OCI-LY7 (cell line): ENCODE data around the gene TMED1. TPM values are rescaled to one million over a fixed set of nuclear protein-coding genes. Genes with fewer than 3 reads are reported as not detected.

Experiments
- Bru-seq: library from RNA; stranded (reverse); fragments of 400-500 nt; gene quantifications from one replicate; lab custom pipeline; 2021; lab: Mats Ljungman, UMichigan
- BruChase-seq, 2 experiments: library from RNA; stranded (reverse); fragments of 400-500 nt; gene quantifications; one replicate each; lab custom pipeline; 2021; lab: Mats Ljungman, UMichigan
- BruUV-seq: library from RNA; stranded (reverse); fragments of 400-500 nt; replicated peaks from 2 replicates; lab custom pipeline; 2021; lab: Mats Ljungman, UMichigan
- CTCF ChIA-PET: fragments of 300-600 bp; sonication (Branson Sonifier 250); formaldehyde crosslinking; loops from one replicate; lab custom pipeline; 2022; ENCODE audit warnings: antibody characterized with exemption; ENCODE audit not compliant: unreplicated experiment; lab: Charles Lee
- POLR2A ChIA-PET: fragments of 300-600 bp; sonication (Branson Sonifier 250); formaldehyde crosslinking; loops from one replicate; lab custom pipeline; 2022; ENCODE audit warnings: antibody characterized with exemption; lab: Charles Lee
- DNase-seq: peaks from one replicate; pipeline ENCODE4 v3.0.0-alpha.2; 2015; ENCODE audit warnings: low spot score
- H2AFZ ChIP-seq: fragments of 200-600 bp; sonication (generic), shearing (Covaris generic); 2 replicates; pipeline ENCODE4 v1.6.1; 2014; ENCODE audit warnings: mild to moderate bottlenecking, antibody characterized with exemption, low read length, moderate library complexity
- H3K27ac ChIP-seq: fragments of 200-600 bp; sonication (generic); 2 replicates; pipeline ENCODE4 v1.5.1; 2014; ENCODE audit warnings: mixed run types, low read depth, mild to moderate bottlenecking, moderate library complexity, low read length, inconsistent platforms; ENCODE audit not compliant: poor library complexity, severe bottlenecking
- H3K36me3 ChIP-seq: fragments of 200-600 bp; sonication (generic); 2 replicates; pipeline ENCODE4 v1.6.1; 2014; ENCODE audit warnings: mild to moderate bottlenecking, antibody characterized with exemption, low read length, moderate library complexity, mixed read lengths; ENCODE audit not compliant: insufficient read depth
- H3K4me1 ChIP-seq: fragments of 200-600 bp; sonication (generic); 2 replicates; pipeline ENCODE4 v1.5.1; 2014; ENCODE audit warnings: mild to moderate bottlenecking, low read length; ENCODE audit not compliant: insufficient read depth, poor library complexity, severe bottlenecking
- H3K4me2 ChIP-seq: fragments of 200-600 bp; sonication (generic); 2 replicates; pipeline ENCODE4 v1.6.1; 2014; ENCODE audit warnings: mild to moderate bottlenecking, low read length
- H3K4me3 ChIP-seq: fragments of 200-600 bp; sonication (generic); 2 replicates; pipeline ENCODE4 v1.5.1; 2014; ENCODE audit warnings: mild to moderate bottlenecking, low read depth, low read length; ENCODE audit not compliant: poor library complexity, severe bottlenecking
- H3K79me2 ChIP-seq: fragments of 200-600 bp; sonication (generic); 2 replicates; pipeline ENCODE4 v1.6.1; 2016; ENCODE audit warnings: low read depth, mild to moderate bottlenecking, low read length, moderate library complexity, mixed read lengths; ENCODE audit not compliant: insufficient read depth
- H3K9me2 ChIP-seq: fragments of 200-600 bp; sonication (generic); 2 replicates; pipeline ENCODE4 v1.6.1; 2016; ENCODE audit warnings: mild to moderate bottlenecking, low read length, mixed read lengths; ENCODE audit not compliant: insufficient read depth
- H3K9me3 ChIP-seq: fragments of 200-600 bp; sonication (generic); 2 replicates; pipeline ENCODE4 v1.6.1; 2014; ENCODE audit warnings: mild to moderate bottlenecking, mixed run types, low read length, mixed read lengths
- H4K20me1 ChIP-seq: fragments of 200-600 bp; sonication (generic); 2 replicates; pipeline ENCODE4 v1.6.1; 2014; ENCODE audit warnings: mild to moderate bottlenecking, antibody characterized with exemption, low read length, moderate library complexity, mixed read lengths; ENCODE audit not compliant: insufficient read depth
- CTCF ChIP-seq: fragments of 200-600 bp; sonication (generic); conservative IDR thresholded peaks from 2 replicates; pipeline ENCODE4 v1.5.1; 2014; ENCODE audit warnings: mild to moderate bottlenecking, antibody characterized with exemption, low read length, moderate library complexity, mixed read lengths
- EZH2phosphoT487 ChIP-seq: fragments of 200-600 bp; sonication (generic); IDR thresholded peaks from 2 replicates; pipeline ENCODE4 v1.6.1; 2018; ENCODE audit warnings: low read depth, borderline replicate concordance, mild to moderate bottlenecking, mixed run types, antibody characterized with exemption, low read length, moderate library complexity, mixed read lengths
- intact Hi-C: fragments of 100-400 bp; cut with micrococcal nuclease; formaldehyde crosslinking; loops from one replicate; pipeline ENCODE4 v1.10.0; 2022; ENCODE audit not compliant: unreplicated experiment
- long read RNA-seq: library from polyadenylated mRNA; stranded (forward); transcript quantifications from one replicate; pipeline ENCODE4 v2.0.0, GENCODE V29; 2022
- total RNA-seq, 2 experiments: library from RNA; depleted of rRNA in 1 of 2; stranded (reverse); fragments of >200 nt in 1 of 2; shearing (Covaris generic) in 1 of 2; gene quantifications; 2 replicates each; pipeline ENCODE4 v1.2.3, GENCODE V29; 2014 to 2022

Gene TMED1
- total RNA-seq (2014; rRNA removed; shearing (Covaris generic)) (20.8 and 22.5 TPM in 2 replicates), total RNA-seq (2022) (13.2 and 13.7 TPM in 2 replicates), Bru-seq, nascent RNA (percentile 45 among the genes with signal in this experiment), BruChase-seq, experiment 1, labeled RNA remaining after a 6-hour chase (percentile 45 among the genes with signal in this experiment), BruChase-seq, experiment 2, labeled RNA remaining after a 2-hour chase (percentile 60 among the genes with signal in this experiment)
- long read RNA-seq, transcript TMED1-201 (4 exons, 1,340 nt) = major isoform, 29 of 31 reads
- long read RNA-seq, partial matches to known transcripts = 0 of 31 reads
- long read RNA-seq, other reads (novel, unspliced or antisense) = 2 of 31 reads

- peak within 1 kb of the TSS; percentile 78 for H3K4me2 ChIP-seq
- H4K20me1 ChIP-seq = no peaks in the 10 kb centered on the region
- H3K4me3 ChIP-seq = peak within 1 kb of the TSS; percentile 74
- H3K36me3 ChIP-seq = peaks cover 33% of the 10 kb centered on the region
- no TSS peak for BruUV-seq
- CTCF ChIA-PET = interaction anchor here (0.5 to 1.4 kb wide), 8 partner anchors 17 to 431 kb away, joined by 3 to 10 read pairs (median 6); no protein-coding TSS in a partner anchor
- no peaks in the 10 kb centered on the region; the same call in 1 of the 2 replicates for H3K9me3 ChIP-seq
- POLR2A ChIA-PET = interaction anchor here (0.6 to 1.3 kb wide), 7 partner anchors 10 to 119 kb away, joined by 3 to 11 read pairs (median 3); partner anchors contain the start of gene DNM2
- TF ChIP-seq CTCF (peak; percentile 39; the same call in 1 of the 2 replicates), EZH2phosphoT487 (no peak)
- H3K27ac ChIP-seq = peak within 1 kb of the TSS; percentile 84
- H3K79me2 ChIP-seq = no peaks in the 10 kb centered on the region; the same call in 1 of the 2 replicates
- intact Hi-C loops = loop anchor here (2.0 to 5.0 kb wide), 2 partner anchors 29 to 269 kb away; partner anchors contain the start of genes CDKN2D and KRI1
- peaks cover 26% of the 10 kb centered on the region for H3K4me1 ChIP-seq
- peak; percentile 100 for DNase-seq
- peak within 1 kb of the TSS; percentile 69 for H2AFZ ChIP-seq
- H3K9me2 ChIP-seq = no peaks in the 10 kb centered on the region
Observed at GRCh38 chr19:10835754-10836478, at the start of gene TMED1. Gene TMED1, minus strand, starts transcription at chr19:10836212. Its CDS starts 21 bp downstream, at chr19:10836191.

- DNase-seq = no peak
- ChIA-PET CTCF (interaction anchor here (0.6 kb wide), 2 partner anchors 13 to 1848 kb away, joined by 4 to 7 read pairs; no protein-coding TSS in a partner anchor), POLR2A (interaction anchor here (0.6 kb wide), 1 partner anchor 304 kb away, joined by 3 read pairs; no protein-coding TSS in a partner anchor)
- Histone ChIP-seq H3K79me2 (peaks cover 83% of the 10 kb centered on the region), H3K27ac (no peak overlapping the region), H4K20me1 (no peaks in the 10 kb centered on the region), H3K4me1 (peaks cover 46% of the 10 kb centered on the region), H3K9me2 (no peaks in the 10 kb centered on the region), H2AFZ (no peak overlapping the region), H3K4me2 (no peak overlapping the region), H3K36me3 (peaks cover 34% of the 10 kb centered on the region), H3K4me3 (no peak overlapping the region), H3K9me3 (no peaks in the 10 kb centered on the region)
- TF ChIP-seq EZH2phosphoT487 (no peak), CTCF (no peak)
- no TSS peak for BruUV-seq
- intact Hi-C loops = no loop called here
Observed at GRCh38 chr19:10885201-10886169, 49.5 kb upstream of the TMED1 start.
